Endothelial cell of umbilical vein (primary cell): ENCODE results near the gene KCNJ5. TPM values are rescaled to one million over a fixed set of nuclear protein-coding genes. Genes with fewer than 3 reads are reported as not detected.

Experiments
- BruUV-seq: library from RNA; stranded (reverse); fragments of 400-500 nt; replicated peaks from 2 replicates; lab custom pipeline; 2021; lab: Mats Ljungman, UMichigan
- CTCF ChIA-PET: fragments of 300-600, 350-600 bp; sonication (Branson Sonifier 250); formaldehyde crosslinking; loops from one replicate; lab custom pipeline; 2021; ENCODE audit warnings: antibody characterized with exemption, inconsistent platforms; lab: Charles Lee
- POLR2A ChIA-PET: fragments of 300-600, 350-600 bp; sonication (Branson Sonifier 250); formaldehyde crosslinking; loops from one replicate; lab custom pipeline; 2021; ENCODE audit warnings: antibody characterized with exemption, inconsistent platforms; lab: Charles Lee
- DNase-seq: peaks from one replicate; pipeline ENCODE4 v3.0.0-alpha.2; 2011; ENCODE audit warnings: low read depth, low spot score
- FAIRE-seq: peaks from 2 replicates; lab custom pipeline; 2011; peaks lifted over from hg19 to GRCh38; lab: Jason Lieb, UNC
- H2AFZ ChIP-seq: 2 replicates; pipeline ENCODE4 v1.6.0; 2012; ENCODE audit warnings: low read depth, low read length, control low read depth, inconsistent platforms
- H3K27ac ChIP-seq: 2 replicates; pipeline ENCODE4 v1.5.1; 2011; ENCODE audit warnings: low read depth, mild to moderate bottlenecking, control low read depth, low read length, moderate library complexity; ENCODE audit not compliant: insufficient read depth
- H3K27me3 ChIP-seq, 2 experiments: 2 replicates each; pipeline versions ENCODE4 v1.6.0 to v1.6.1; 2011; ENCODE audit warnings: low read length in 2 of 2, mixed read lengths in 1 of 2; ENCODE audit not compliant: control insufficient read depth in 2 of 2, insufficient read depth in 2 of 2
- H3K36me3 ChIP-seq, 2 experiments: 2 replicates in 1 of 2; 3 replicates in 1 of 2; pipeline ENCODE4 v1.5.1; 2011; ENCODE audit warnings: low read length in 2 of 2, mild to moderate bottlenecking in 1 of 2, moderate library complexity in 1 of 2; ENCODE audit not compliant: control insufficient read depth in 2 of 2, insufficient read depth in 2 of 2; ENCODE audit errors: extremely low read depth in 1 of 2
- H3K4me1 ChIP-seq: 3 replicates; pipeline ENCODE4 v1.5.1; 2011; ENCODE audit warnings: mild to moderate bottlenecking, low read length; ENCODE audit not compliant: control insufficient read depth, insufficient read depth; ENCODE audit errors: extremely low read depth
- H3K4me2 ChIP-seq: 2 replicates; pipeline ENCODE4 v1.6.1; 2011; ENCODE audit warnings: low read length, control low read depth, mixed read lengths; ENCODE audit not compliant: insufficient read depth
- H3K4me3 ChIP-seq, 3 experiments: fragments of 200-600 bp in 1 of 3; sonication (generic), shearing (Covaris generic) in 1 of 3; replicated peaks in 1 of 3; 2 replicates each; pipeline ENCODE4 v1.5.1; 2011 to 2016; ENCODE audit warnings: control low read depth in 3 of 3, low read length in 3 of 3, mild to moderate bottlenecking in 2 of 3, inconsistent platforms in 1 of 3, low read depth in 1 of 3, moderate library complexity in 1 of 3; ENCODE audit not compliant: insufficient read depth in 1 of 3
- H3K79me2 ChIP-seq: 2 replicates; pipeline ENCODE4 v1.6.0; 2012; ENCODE audit warnings: low read length, inconsistent platforms; ENCODE audit not compliant: control insufficient read depth, insufficient read depth
- H3K9ac ChIP-seq: replicated peaks from 2 replicates; pipeline ENCODE3; 2011; ENCODE audit warnings: low read length, control low read depth; ENCODE audit not compliant: insufficient read depth; ENCODE audit errors: extremely low read depth
- H3K9me1 ChIP-seq: replicated peaks from 3 replicates; pipeline ENCODE4 v1.6.0; 2011; ENCODE audit warnings: mild to moderate bottlenecking, low read length; ENCODE audit not compliant: control insufficient read depth, insufficient read depth; ENCODE audit errors: extremely low read depth
- H3K9me3 ChIP-seq: replicated peaks from 2 replicates; pipeline ENCODE4 v1.5.1; 2012; ENCODE audit warnings: low read length, inconsistent platforms; ENCODE audit not compliant: control insufficient read depth, insufficient read depth
- H4K20me1 ChIP-seq: replicated peaks from 2 replicates; pipeline ENCODE3; 2011; ENCODE audit warnings: mild to moderate bottlenecking, low read length; ENCODE audit not compliant: control insufficient read depth, insufficient read depth; ENCODE audit errors: extremely low read depth
- EZH2 ChIP-seq: IDR thresholded peaks from 2 replicates; pipeline ENCODE4 v1.6.1; 2012; ENCODE audit warnings: borderline replicate concordance, low read depth, mild to moderate bottlenecking, moderate library complexity, low read length, inconsistent platforms; ENCODE audit not compliant: severe bottlenecking
- GATA2 ChIP-seq: IDR thresholded peaks from 2 replicates; pipeline ENCODE4 v1.7.0; 2011; ENCODE audit warnings: low read depth, mild to moderate bottlenecking, moderate library complexity, mixed read lengths, low read length; ENCODE audit not compliant: insufficient read length, insufficient read depth
- JUN ChIP-seq: IDR thresholded peaks from 2 replicates; pipeline ENCODE4 v1.6.1; 2011; ENCODE audit warnings: borderline replicate concordance, low read depth; ENCODE audit not compliant: insufficient read length, insufficient read depth
- MYC ChIP-seq: IDR thresholded peaks from one replicate; pipeline ENCODE4 v1.6.1; 2011; ENCODE audit warnings: mild to moderate bottlenecking, low read depth, low read length
- POLR2A ChIP-seq: IDR thresholded peaks from 2 replicates; pipeline ENCODE4 v1.6.1; 2012; ENCODE audit warnings: low read depth, mild to moderate bottlenecking, control low read depth, low read length
- POLR2AphosphoS5 ChIP-seq: IDR thresholded peaks from 2 replicates; pipeline ENCODE4 v1.6.1; 2012; ENCODE audit warnings: low read depth, mild to moderate bottlenecking, control low read depth, low read length, moderate library complexity; ENCODE audit not compliant: insufficient read depth
- dilution Hi-C: fragments of 300-500 bp; cut with MboI; formaldehyde crosslinking; loops from one replicate; pipeline ENCODE4 v1.15.0; 2019; ENCODE audit warnings: low sequenced_read_pairs; ENCODE audit not compliant: extremely low pct_ligation_motif_present
- intact Hi-C: fragments of 100-400 bp; cut with micrococcal nuclease; formaldehyde crosslinking; loops from one replicate; pipeline ENCODE4 v1.10.0; 2022
- polyA plus RNA-seq, 4 experiments: library from polyadenylated mRNA; depleted of rRNA in 3 of 4; stranded (reverse) in 3 of 4; unstranded in 1 of 4; fragments of >200 nt; gene quantifications; 2 replicates each; pipeline versions ENCODE4 v1.2.1 to v1.2.3, GENCODE V29; 2011 to 2012; ENCODE audit warnings: missing spikeins in 1 of 4
- total RNA-seq: library from RNA; stranded (reverse); gene quantifications from 2 replicates; pipeline ENCODE4 v1.2.3, GENCODE V29; 2021
- TF ChIP-seq, protein P1 (sequence below): IDR thresholded peaks from 2 replicates; pipeline ENCODE4 v1.6.1; 2011; ENCODE audit not compliant: insufficient read depth, insufficient read length
- TF ChIP-seq, protein P2 (sequence below), 2 donors: IDR thresholded peaks; 1 replicate in 1 of 2; 2 replicates in 1 of 2; pipeline ENCODE4 v1.5.1; 2011; ENCODE audit warnings: low read length in 2 of 2, mild to moderate bottlenecking in 2 of 2, moderate library complexity in 2 of 2, control low read depth in 1 of 2, inconsistent platforms in 1 of 2, low read depth in 1 of 2; ENCODE audit not compliant: insufficient read depth in 1 of 2; ENCODE audit errors: extremely low read depth in 1 of 2

KCNJ5 gene
- total and polyA plus RNA-seq, 2 donors (not counting 3 experiments of a cell fraction or from before 2014, with no cell fraction given) = 0.13 TPM; not detected in 1

DNA sequence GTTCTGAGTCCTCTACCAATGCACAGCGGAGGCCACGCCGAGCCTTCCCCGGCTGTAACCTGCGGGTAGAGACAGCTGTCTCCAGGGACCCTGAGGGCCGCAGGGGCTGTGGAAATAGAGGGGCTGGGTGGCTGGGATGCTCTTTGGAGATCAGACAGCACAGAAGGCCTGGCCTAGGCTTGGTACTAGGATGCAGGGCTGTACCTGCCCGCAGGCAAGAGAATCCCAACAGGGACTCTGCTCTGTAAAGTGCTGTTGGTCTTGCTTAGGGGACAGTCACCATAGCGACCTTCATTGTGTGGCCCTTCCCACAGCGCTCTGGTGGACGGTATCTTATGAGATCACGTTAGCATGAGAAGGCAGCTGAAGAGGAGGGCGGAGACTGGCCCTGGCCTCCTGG, 11.3 kb upstream of the KCNJ5 start:
- TF ChIP-seq, protein P1, sequence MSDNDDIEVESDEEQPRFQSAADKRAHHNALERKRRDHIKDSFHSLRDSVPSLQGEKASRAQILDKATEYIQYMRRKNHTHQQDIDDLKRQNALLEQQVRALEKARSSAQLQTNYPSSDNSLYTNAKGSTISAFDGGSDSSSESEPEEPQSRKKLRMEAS = no peak
- TF ChIP-seq JUN (no peak), POLR2A (no peak), MYC (no peak), EZH2 (no peak), GATA2 (no peak), POLR2AphosphoS5 (no peak)
- TF ChIP-seq, protein P2, sequence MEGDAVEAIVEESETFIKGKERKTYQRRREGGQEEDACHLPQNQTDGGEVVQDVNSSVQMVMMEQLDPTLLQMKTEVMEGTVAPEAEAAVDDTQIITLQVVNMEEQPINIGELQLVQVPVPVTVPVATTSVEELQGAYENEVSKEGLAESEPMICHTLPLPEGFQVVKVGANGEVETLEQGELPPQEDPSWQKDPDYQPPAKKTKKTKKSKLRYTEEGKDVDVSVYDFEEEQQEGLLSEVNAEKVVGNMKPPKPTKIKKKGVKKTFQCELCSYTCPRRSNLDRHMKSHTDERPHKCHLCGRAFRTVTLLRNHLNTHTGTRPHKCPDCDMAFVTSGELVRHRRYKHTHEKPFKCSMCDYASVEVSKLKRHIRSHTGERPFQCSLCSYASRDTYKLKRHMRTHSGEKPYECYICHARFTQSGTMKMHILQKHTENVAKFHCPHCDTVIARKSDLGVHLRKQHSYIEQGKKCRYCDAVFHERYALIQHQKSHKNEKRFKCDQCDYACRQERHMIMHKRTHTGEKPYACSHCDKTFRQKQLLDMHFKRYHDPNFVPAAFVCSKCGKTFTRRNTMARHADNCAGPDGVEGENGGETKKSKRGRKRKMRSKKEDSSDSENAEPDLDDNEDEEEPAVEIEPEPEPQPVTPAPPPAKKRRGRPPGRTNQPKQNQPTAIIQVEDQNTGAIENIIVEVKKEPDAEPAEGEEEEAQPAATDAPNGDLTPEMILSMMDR (IDR thresholded peaks at IDR 0.05; ENCODE audit: extremely low read depth in 1 of 2, insufficient read depth in 1 of 2, low read depth in 1 of 2, low read length in 2 of 2) = no peak
- FAIRE-seq (no peak), DNase-seq (no peak)
- POLR2A ChIA-PET = interaction anchor here (0.7 kb wide), 1 partner anchor 14 kb away, joined by 9 read pairs; no protein-coding TSS in a partner anchor
- intact Hi-C loops (no loop called here), dilution Hi-C loops (no loop called here)
- H3K4me2 ChIP-seq = no peak overlapping the region
- H3K79me2 ChIP-seq = no peaks in the 10 kb centered on the region
- H3K4me1 ChIP-seq = no peaks in the 10 kb centered on the region
- no peaks in the 10 kb centered on the region for H4K20me1 ChIP-seq
- no peaks in the 10 kb centered on the region for H3K9me3 ChIP-seq
- H3K4me3 ChIP-seq = no peak overlapping the region
- no peak overlapping the region for H2AFZ ChIP-seq
- peaks cover 21 to 43% of the 10 kb centered on the region in 2 experiments for H3K27me3 ChIP-seq
- CTCF ChIA-PET = interaction anchor here (0.9 to 4.8 kb wide), 2 partner anchors 77 to 709 kb away, joined by 3 to 39 read pairs; no protein-coding TSS in a partner anchor
- no peaks in the 10 kb centered on the region for H3K9me1 ChIP-seq
- no peaks in the 10 kb centered on the region for H3K36me3 ChIP-seq
- H3K9ac ChIP-seq = no peak overlapping the region
- H3K27ac ChIP-seq = no peak overlapping the region
- BruUV-seq = no TSS peak
